Fibroblast of the aortic adventitia (primary cell): Measurements from ENCODE around the gene TAF4B. TPM values are rescaled to one million over a fixed set of nuclear protein-coding genes. Genes with fewer than 3 reads are reported as not detected.

Experiments
- DNase-seq: peaks from one replicate; pipeline ENCODE4 v3.0.0-alpha.2; 2010; ENCODE audit warnings: low read depth
- H3K4me3 ChIP-seq: 2 replicates; pipeline ENCODE4 v1.5.1; 2011; ENCODE audit warnings: low read depth, mild to moderate bottlenecking, control low read depth, low read length, moderate library complexity
- CTCF ChIP-seq: IDR thresholded peaks from 2 replicates; pipeline ENCODE4 v1.5.1; 2011; ENCODE audit warnings: mild to moderate bottlenecking, low read length, control low read depth, inconsistent platforms; ENCODE audit not compliant: insufficient read depth
- total RNA-seq: library from RNA; depleted of rRNA; stranded (reverse); fragments of >200 nt; gene quantifications from 2 replicates; pipeline ENCODE4 v1.2.3, GENCODE V29; 2012; ENCODE audit warnings: low replicate concordance

TAF4B gene
- total RNA-seq, 1 donor = 3.6 TPM

- H3K4me3 ChIP-seq = no peak overlapping the region
- no peak for DNase-seq
- no peak for TF ChIP-seq CTCF
Observed at GRCh38 chr18:26421931-26422330, 195.7 kb downstream of the TAF4B start.

- H3K4me3 ChIP-seq = no peak overlapping the region
- no peak for DNase-seq
- TF ChIP-seq CTCF = no peak
Observed at GRCh38 chr18:26422472-26423162, 196.4 kb downstream of the TAF4B start.

- no peak for DNase-seq
- no peak for TF ChIP-seq CTCF
- no peak overlapping the region for H3K4me3 ChIP-seq
Observed at GRCh38 chr18:26424428-26425147, 198.3 kb downstream of the TAF4B start.

GRCh38 chr18:26425148-26425531, 198.9 kb downstream of the TAF4B start:
- H3K4me3 ChIP-seq = no peak overlapping the region
- DNase-seq = no peak
- no peak for TF ChIP-seq CTCF

- no peak for TF ChIP-seq CTCF
- no peak overlapping the region for H3K4me3 ChIP-seq
- DNase-seq = peak; percentile 73
Observed at GRCh38 chr18:26429535-26430226, 203.4 kb downstream of the TAF4B start.

GRCh38 chr18:26432651-26433424, 206.6 kb downstream of the TAF4B start:
- TF ChIP-seq CTCF = no peak
- no peak for DNase-seq
- H3K4me3 ChIP-seq = no peak overlapping the region
